Activated CD8-positive, alpha-beta memory T cell treated with anti-CD3 and anti-CD28 coated beads, Interleukin-2, amount 10 ng/mL, durations not matched to agents 7 days and 5 days (primary cell): ENCODE measurements around the gene BCL2. TPM values are rescaled to one million over a fixed set of nuclear protein-coding genes. Genes with fewer than 3 reads are reported as not detected.

Experiments used
- ATAC-seq: fragments of 150-1000 bp; cut with Tn5 transposase; one replicate; pipeline ENCODE4 v1.10.0; 2021; ENCODE audit warnings: moderate library complexity
- CTCF ChIA-PET: fragments of 350-600 bp; sonication (Branson Sonifier 250); formaldehyde crosslinking; loops from one replicate; lab custom pipeline; 2021; ENCODE audit warnings: antibody characterized with exemption; lab: Charles Lee
- DNase-seq: peaks from one replicate; pipeline ENCODE4 v3.0.0-alpha.2; 2020
- H3K27ac Mint-ChIP-seq: one replicate; pipeline ENCODE4 v1.8.0; 2021; ENCODE audit warnings: mild to moderate bottlenecking, mixed read lengths
- H3K27me3 Mint-ChIP-seq: one replicate; pipeline ENCODE4 v1.8.0; 2021; ENCODE audit warnings: mixed read lengths
- H3K36me3 Mint-ChIP-seq: one replicate; pipeline ENCODE4 v1.8.0; 2021; ENCODE audit warnings: mild to moderate bottlenecking, mixed read lengths
- H3K4me1 Mint-ChIP-seq: one replicate; pipeline ENCODE4 v1.8.0; 2021; ENCODE audit warnings: mixed read lengths
- H3K4me3 Mint-ChIP-seq: one replicate; pipeline ENCODE4 v1.8.0; 2021; ENCODE audit warnings: mild to moderate bottlenecking, moderate library complexity, mixed read lengths
- H3K9me3 Mint-ChIP-seq: one replicate; pipeline ENCODE4 v1.8.0; 2022; ENCODE audit warnings: low read depth, mixed read lengths
- total RNA-seq, 2 experiments: library from RNA; stranded (reverse); gene quantifications; one replicate each; pipeline ENCODE4 v1.2.3, GENCODE V29; 2021

BCL2 gene
- total RNA-seq, 2 experiments from 2014 or later: 118 to 143 TPM

GRCh38 chr18:63312737-63313395 lies 6.7 kb downstream of the BCL2 start:
- CTCF ChIA-PET: interaction anchor here (1.7 to 1.9 kb wide), 2 partner anchors 11 to 96 kb away, joined by 4 to 7 read pairs; no protein-coding TSS in a partner anchor
- peaks cover 67% of the 10 kb centered on the region for H3K4me1 Mint-ChIP-seq
- peak overlapping the region; percentile 100 for H3K4me3 Mint-ChIP-seq
- H3K27me3 Mint-ChIP-seq: no peaks in the 10 kb centered on the region
- H3K36me3 Mint-ChIP-seq: peaks cover 77% of the 10 kb centered on the region
- peak overlapping the region; percentile 24 for H3K27ac Mint-ChIP-seq
- DNase-seq (no peak), ATAC-seq (no peak)
- no peaks in the 10 kb centered on the region for H3K9me3 Mint-ChIP-seq

- Mint-ChIP-seq H3K27ac (peak overlapping the region; percentile 50), H3K4me3 (no peak overlapping the region), H3K9me3 (no peaks in the 10 kb centered on the region), H3K36me3 (peaks cover 74% of the 10 kb centered on the region), H3K4me1 (peaks cover 76% of the 10 kb centered on the region), H3K27me3 (no peaks in the 10 kb centered on the region)
- no peak for DNase-seq
- CTCF ChIA-PET: interaction anchor here (1.1 to 1.9 kb wide), 6 partner anchors 10 to 294 kb away, joined by 3 to 7 read pairs (median 4); no protein-coding TSS in a partner anchor
- ATAC-seq: no peak
Measured at GRCh38 chr18:63312019-63312409, 7.6 kb downstream of the BCL2 start.

GRCh38 chr18:63311118-63312018 lies 8.2 kb downstream of the BCL2 start:
- H3K4me1 Mint-ChIP-seq: peaks cover 82% of the 10 kb centered on the region
- ATAC-seq (no peak), DNase-seq (no peak)
- peaks cover 71% of the 10 kb centered on the region for H3K36me3 Mint-ChIP-seq
- no peaks in the 10 kb centered on the region for H3K9me3 Mint-ChIP-seq
- no peak overlapping the region for H3K4me3 Mint-ChIP-seq
- peak overlapping the region; percentile 50 for H3K27ac Mint-ChIP-seq
- H3K27me3 Mint-ChIP-seq: no peaks in the 10 kb centered on the region
- CTCF ChIA-PET: interaction anchor here (1.1 to 1.9 kb wide), 6 partner anchors 9 to 293 kb away, joined by 3 to 7 read pairs (median 4); no protein-coding TSS in a partner anchor

GRCh38 chr18:63309422-63309821 lies 10.1 kb downstream of the BCL2 start:
- CTCF ChIA-PET: no interaction called here
- ATAC-seq: peak; percentile 65
- Mint-ChIP-seq H3K9me3 (no peaks in the 10 kb centered on the region), H3K4me1 (peaks cover 86% of the 10 kb centered on the region), H3K27me3 (no peaks in the 10 kb centered on the region), H3K36me3 (peaks cover 65% of the 10 kb centered on the region), H3K27ac (peak overlapping the region; percentile 50), H3K4me3 (peak overlapping the region; percentile 10)
- peak; percentile 57 for DNase-seq

- H3K27me3 Mint-ChIP-seq: no peaks in the 10 kb centered on the region
- H3K4me3 Mint-ChIP-seq: no peak overlapping the region
Measured at GRCh38 chr18:63307551-63308200, 11.9 kb downstream of the BCL2 start.

GRCh38 chr18:63306819-63307550 lies 12.6 kb downstream of the BCL2 start:
- peaks cover 62% of the 10 kb centered on the region for H3K36me3 Mint-ChIP-seq
- H3K4me1 Mint-ChIP-seq: peaks cover 86% of the 10 kb centered on the region
- CTCF ChIA-PET: interaction anchor here (0.7 to 2.3 kb wide), 7 partner anchors 10 to 187 kb away, joined by 3 to 16 read pairs (median 4); partner anchors contain the start of gene BCL2
- DNase-seq: no peak
- no peaks in the 10 kb centered on the region for H3K27me3 Mint-ChIP-seq
- H3K4me3 Mint-ChIP-seq: no peak overlapping the region
- no peak overlapping the region for H3K27ac Mint-ChIP-seq
- ATAC-seq: no peak
- H3K9me3 Mint-ChIP-seq: no peaks in the 10 kb centered on the region

More at GRCh38 chr18:63307551-63308200, 11.9 kb downstream of the BCL2 start:
- DNase-seq: no peak
- no peak for ATAC-seq
- Mint-ChIP-seq H3K4me1 (peaks cover 85% of the 10 kb centered on the region), H3K36me3 (peaks cover 61% of the 10 kb centered on the region), H3K9me3 (no peaks in the 10 kb centered on the region), H3K27ac (peak overlapping the region; percentile 18)
- CTCF ChIA-PET: interaction anchor here (0.7 to 2.3 kb wide), 5 partner anchors 11 to 188 kb away, joined by 3 to 16 read pairs (median 4); partner anchors contain the start of gene BCL2

- peak overlapping the region; percentile 5 for H3K27ac Mint-ChIP-seq
- H3K4me1 Mint-ChIP-seq: peaks cover 86% of the 10 kb centered on the region
- CTCF ChIA-PET: interaction anchor here (0.9 to 1.8 kb wide), 6 partner anchors 8 to 174 kb away, joined by 3 to 5 read pairs (median 4); no protein-coding TSS in a partner anchor
- no peak for DNase-seq
- no peaks in the 10 kb centered on the region for H3K27me3 Mint-ChIP-seq
- H3K4me3 Mint-ChIP-seq: no peak overlapping the region
- H3K9me3 Mint-ChIP-seq: no peaks in the 10 kb centered on the region
- H3K36me3 Mint-ChIP-seq: peaks cover 61% of the 10 kb centered on the region
- ATAC-seq: no peak
Measured at GRCh38 chr18:63306249-63306648, 13.3 kb downstream of the BCL2 start.

GRCh38 chr18:63303547-63303946 lies 16.0 kb downstream of the BCL2 start:
- H3K36me3 Mint-ChIP-seq: peaks cover 70% of the 10 kb centered on the region

GRCh38 chr18:63302636-63303405 lies 16.7 kb downstream of the BCL2 start:
- ATAC-seq (peak; percentile 16), DNase-seq (no peak)
- CTCF ChIA-PET: interaction anchor here (0.8 to 4.2 kb wide), 7 partner anchors 9 to 145 kb away, joined by 3 to 43 read pairs (median 4); partner anchors contain the start of gene BCL2
- Mint-ChIP-seq H3K4me3 (peak overlapping the region; percentile 64), H3K4me1 (peaks cover 94% of the 10 kb centered on the region), H3K27ac (peak overlapping the region; percentile 92), H3K9me3 (no peaks in the 10 kb centered on the region), H3K36me3 (peaks cover 72% of the 10 kb centered on the region), H3K27me3 (no peaks in the 10 kb centered on the region)

More at GRCh38 chr18:63303547-63303946, 16.0 kb downstream of the BCL2 start:
- Mint-ChIP-seq H3K27me3 (no peaks in the 10 kb centered on the region), H3K27ac (peak overlapping the region; percentile 77), H3K9me3 (no peaks in the 10 kb centered on the region), H3K4me1 (peaks cover 92% of the 10 kb centered on the region), H3K4me3 (peak overlapping the region; percentile 49)
- CTCF ChIA-PET: interaction anchor here (1.7 to 4.2 kb wide), 2 partner anchors 15 kb away, joined by 7 to 43 read pairs; partner anchors contain the start of gene BCL2
- DNase-seq: no peak
- ATAC-seq: no peak

GRCh38 chr18:63302220-63302619 lies 17.3 kb downstream of the BCL2 start:
- CTCF ChIA-PET: interaction anchor here (0.8 to 4.2 kb wide), 10 partner anchors 10 to 170 kb away, joined by 3 to 43 read pairs (median 4); partner anchors contain the start of gene BCL2
- no peaks in the 10 kb centered on the region for H3K9me3 Mint-ChIP-seq
- DNase-seq: no peak
- ATAC-seq: no peak
- peaks cover 73% of the 10 kb centered on the region for H3K36me3 Mint-ChIP-seq
- H3K4me3 Mint-ChIP-seq: peak overlapping the region; percentile 64
- H3K27ac Mint-ChIP-seq: peak overlapping the region; percentile 92
- H3K27me3 Mint-ChIP-seq: no peaks in the 10 kb centered on the region
- H3K4me1 Mint-ChIP-seq: peaks cover 94% of the 10 kb centered on the region

- Mint-ChIP-seq H3K4me3 (peak overlapping the region; percentile 64), H3K36me3 (peaks cover 74% of the 10 kb centered on the region), H3K27ac (peak overlapping the region; percentile 92), H3K27me3 (no peaks in the 10 kb centered on the region), H3K4me1 (peaks cover 89% of the 10 kb centered on the region), H3K9me3 (no peaks in the 10 kb centered on the region)
- DNase-seq (no peak), ATAC-seq (peak; percentile 14)
- CTCF ChIA-PET: interaction anchor here (1.0 to 4.2 kb wide), 11 partner anchors 10 to 169 kb away, joined by 3 to 43 read pairs (median 4); partner anchors contain the start of gene BCL2
Measured at GRCh38 chr18:63301434-63301833, 18.1 kb downstream of the BCL2 start.
